Measurements from ENCODE around the gene BTBD8.
"Not testable (repeated sequence)": the region's sequence is repeated elsewhere in the genome, so short reads cannot be mapped to it uniquely, and the experiment has no call there.

Gene BTBD8

GRCh38 chr1:92070892-92071291, 9.3 kb upstream of the BTBD8 start:
- DNase-seq (ENCODE audit: extremely low read depth, insufficient read length): no peak
- Histone ChIP-seq H3K4me3 (replicated peaks; ENCODE audit: low read depth, low read length) (no peak overlapping the region), H3K36me3 (ENCODE audit: control insufficient read depth, insufficient read depth, low read length) (no peaks in the 10 kb centered on the region), H3K27me3 (replicated peaks; ENCODE audit: control insufficient read depth, insufficient read depth, low read length) (no peaks in the 10 kb centered on the region)
- no peak for TF ChIP-seq CTCF (IDR thresholded peaks at IDR 0.05; ENCODE audit: insufficient read depth, low read length, poor library complexity, severe bottlenecking)

GRCh38 chr1:92074446-92074845, 5.7 kb upstream of the BTBD8 start:
- not testable (repeated sequence) for H3K4me3 ChIP-seq (replicated peaks; ENCODE audit: low read depth, low read length); DNase-seq (ENCODE audit: extremely low read depth, insufficient read length); H3K27me3 ChIP-seq (replicated peaks; ENCODE audit: control insufficient read depth, insufficient read depth, low read length); H3K36me3 ChIP-seq (ENCODE audit: control insufficient read depth, insufficient read depth, low read length)

GRCh38 chr1:92075311-92075710, 4.8 kb upstream of the BTBD8 start, which contains the start of gene SETSIP:
Gene SETSIP, minus strand, starts transcription at chr1:92075411. Its CDS starts 0 bp downstream, at chr1:92075411.
- TF ChIP-seq CTCF (IDR thresholded peaks at IDR 0.05; ENCODE audit: insufficient read depth, low read length, poor library complexity, severe bottlenecking): no peak

GRCh38 chr1:92076363-92076762, 3.8 kb upstream of the BTBD8 start:
- Histone ChIP-seq H3K4me3 (replicated peaks; ENCODE audit: low read depth, low read length) (no peak overlapping the region), H3K36me3 (ENCODE audit: control insufficient read depth, insufficient read depth, low read length) (no peaks in the 10 kb centered on the region), H3K27me3 (replicated peaks; ENCODE audit: control insufficient read depth, insufficient read depth, low read length) (no peaks in the 10 kb centered on the region)
- no peak for TF ChIP-seq CTCF (IDR thresholded peaks at IDR 0.05; ENCODE audit: insufficient read depth, low read length, poor library complexity, severe bottlenecking)
- no peak for DNase-seq (ENCODE audit: extremely low read depth, insufficient read length)

More at GRCh38 chr1:92075311-92075710, 4.8 kb upstream of the BTBD8 start, which contains the start of gene SETSIP:
- Histone ChIP-seq H3K36me3 (ENCODE audit: control insufficient read depth, insufficient read depth, low read length) (no peaks in the 10 kb centered on the region), H3K4me3 (replicated peaks; ENCODE audit: low read depth, low read length) (no peak within 1 kb of the TSS), H3K27me3 (replicated peaks; ENCODE audit: control insufficient read depth, insufficient read depth, low read length) (no peaks in the 10 kb centered on the region)
- DNase-seq (ENCODE audit: extremely low read depth, insufficient read length): no peak

- not testable (repeated sequence) for H3K27me3 ChIP-seq (replicated peaks; ENCODE audit: control insufficient read depth, insufficient read depth, low read length); DNase-seq (ENCODE audit: extremely low read depth, insufficient read length); H3K36me3 ChIP-seq (ENCODE audit: control insufficient read depth, insufficient read depth, low read length)
Observed at GRCh38 chr1:92078077-92078476, 2.1 kb upstream of the BTBD8 start.

GRCh38 chr1:92079441-92079840, 704 bp upstream of the BTBD8 start:
- H3K4me3 ChIP-seq (replicated peaks; ENCODE audit: low read depth, low read length): no peak overlapping the region
- H3K36me3 ChIP-seq (ENCODE audit: control insufficient read depth, insufficient read depth, low read length): no peaks in the 10 kb centered on the region
- DNase-seq (ENCODE audit: extremely low read depth, insufficient read length): no peak
- no peak for TF ChIP-seq CTCF (IDR thresholded peaks at IDR 0.05; ENCODE audit: insufficient read depth, low read length, poor library complexity, severe bottlenecking)
- no peaks in the 10 kb centered on the region for H3K27me3 ChIP-seq (replicated peaks; ENCODE audit: control insufficient read depth, insufficient read depth, low read length)

More at GRCh38 chr1:92078077-92078476, 2.1 kb upstream of the BTBD8 start:
- not testable (repeated sequence) for H3K4me3 ChIP-seq (replicated peaks; ENCODE audit: low read depth, low read length)

- no peaks in the 10 kb centered on the region for H3K27me3 ChIP-seq (replicated peaks; ENCODE audit: control insufficient read depth, insufficient read depth, low read length)
- H3K36me3 ChIP-seq (ENCODE audit: control insufficient read depth, insufficient read depth, low read length): no peaks in the 10 kb centered on the region
- no peak for TF ChIP-seq CTCF (IDR thresholded peaks at IDR 0.05; ENCODE audit: insufficient read depth, low read length, poor library complexity, severe bottlenecking)
- H3K4me3 ChIP-seq (replicated peaks; ENCODE audit: low read depth, low read length): peak overlapping the region; percentile 70
- no peak for DNase-seq (ENCODE audit: extremely low read depth, insufficient read length)
Observed at GRCh38 chr1:92081031-92081430, 886 bp downstream of the BTBD8 start.
